ENCODE results near the gene PSMD3. TPM values are rescaled to one million over a fixed set of nuclear protein-coding genes. Genes with fewer than 3 reads are reported as not detected.
A peak's percentile ranks its signal among the peaks of the same experiment; 100 is the strongest.

PSMD3 gene
- total and polyA plus RNA-seq, 9 of the 15 experiments (the other 6 are each of a cell fraction or from before 2014, with no cell fraction given): 2.0 to 251 (median 135) TPM

DNA sequence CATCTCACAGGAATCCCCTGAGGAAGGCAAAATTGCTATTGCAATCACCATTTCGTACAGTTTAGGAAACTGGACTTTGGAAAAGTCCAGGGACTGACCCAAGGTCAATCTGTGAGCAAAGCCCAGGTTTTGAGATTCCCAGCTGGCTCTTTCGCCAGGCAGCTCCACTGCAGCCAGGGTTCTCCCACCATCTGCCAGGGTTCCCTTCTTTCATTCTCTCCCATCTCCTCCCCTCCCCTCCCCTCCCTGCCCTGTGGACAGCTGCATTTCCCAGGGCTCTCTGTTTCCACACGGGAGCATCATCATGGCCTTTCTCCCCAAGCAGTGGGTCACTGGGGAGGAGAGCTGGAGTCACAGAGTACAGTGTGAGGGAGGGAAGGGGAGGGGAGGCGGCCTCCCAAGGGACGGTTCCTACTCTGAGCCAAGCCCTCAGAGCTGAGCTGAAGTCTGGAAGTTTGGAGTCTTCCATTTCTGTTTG is 29.7 kb upstream of the PSMD3 start:
- no TSS peak for BruUV-seq (replicated peaks)
- Histone ChIP-seq H3K36me3 (ENCODE audit: control insufficient read depth, insufficient read depth, low read length) (no peaks in the 10 kb centered on the region), H3K9me1 (ENCODE audit: control insufficient read depth, insufficient read depth, low read length) (no peaks in the 10 kb centered on the region), H2AFZ (ENCODE audit: low read depth, low read length) (no peak overlapping the region), H3K79me2 (ENCODE audit: control insufficient read depth, insufficient read depth, low read length) (no peaks in the 10 kb centered on the region), H3K4me1 (replicated peaks in 1 of 2; ENCODE audit: control insufficient read depth in 2 of 2, insufficient read depth in 2 of 2, low read length in 2 of 2) (peaks cover 13 to 22% of the 10 kb centered on the region in 2 experiments; a peak in 4 of 5 replicates), H3K27ac (ENCODE audit: extremely low read depth, low read depth, low read length) (no peak overlapping the region), H3K9ac (ENCODE audit: insufficient read depth in 1 of 2, low read depth in 2 of 2, low read length in 2 of 2) (peak overlapping the region in 1 of 2 experiments; percentile 43; a peak in 1 of 4 replicates), H3K9me3 (replicated peaks; ENCODE audit: control insufficient read depth, insufficient read depth, low read depth, low read length) (no peaks in the 10 kb centered on the region), H3K4me2 (ENCODE audit: insufficient read depth, low read length) (no peak overlapping the region), H4K20me1 (replicated peaks; ENCODE audit: control insufficient read depth, insufficient read depth, low read length) (no peaks in the 10 kb centered on the region), H3K27me3 (ENCODE audit: control insufficient read depth in 2 of 2, insufficient read depth in 2 of 2, low read length in 2 of 2) (no peaks in the 10 kb centered on the region), H3K4me3 (no peak overlapping the region)
- WGBS (ENCODE audit: insufficient coverage, low coverage, missing lambda C conversion rate): 33% methylated on average over 4 of the region's 5 CpGs
- ChIA-PET CTCF (ENCODE audit: low intra/inter-chr PET ratio) (no interaction called here), POLR2A (interaction anchor here (0.6 kb wide), 1 partner anchor 170 kb away, joined by 3 read pairs; no protein-coding TSS in a partner anchor)
- in situ Hi-C loops (cut with MboI): no loop called here
- no peak for ATAC-seq
- no peak for DNase-seq (ENCODE audit: extremely low read depth in 1 of 4, low spot score in 3 of 4)
- no peak for TF ChIP-seq RBM39 (optimal IDR thresholded peaks at IDR 0.05; ENCODE audit: low read depth, low read length)
- TF ChIP-seq, protein P1, sequence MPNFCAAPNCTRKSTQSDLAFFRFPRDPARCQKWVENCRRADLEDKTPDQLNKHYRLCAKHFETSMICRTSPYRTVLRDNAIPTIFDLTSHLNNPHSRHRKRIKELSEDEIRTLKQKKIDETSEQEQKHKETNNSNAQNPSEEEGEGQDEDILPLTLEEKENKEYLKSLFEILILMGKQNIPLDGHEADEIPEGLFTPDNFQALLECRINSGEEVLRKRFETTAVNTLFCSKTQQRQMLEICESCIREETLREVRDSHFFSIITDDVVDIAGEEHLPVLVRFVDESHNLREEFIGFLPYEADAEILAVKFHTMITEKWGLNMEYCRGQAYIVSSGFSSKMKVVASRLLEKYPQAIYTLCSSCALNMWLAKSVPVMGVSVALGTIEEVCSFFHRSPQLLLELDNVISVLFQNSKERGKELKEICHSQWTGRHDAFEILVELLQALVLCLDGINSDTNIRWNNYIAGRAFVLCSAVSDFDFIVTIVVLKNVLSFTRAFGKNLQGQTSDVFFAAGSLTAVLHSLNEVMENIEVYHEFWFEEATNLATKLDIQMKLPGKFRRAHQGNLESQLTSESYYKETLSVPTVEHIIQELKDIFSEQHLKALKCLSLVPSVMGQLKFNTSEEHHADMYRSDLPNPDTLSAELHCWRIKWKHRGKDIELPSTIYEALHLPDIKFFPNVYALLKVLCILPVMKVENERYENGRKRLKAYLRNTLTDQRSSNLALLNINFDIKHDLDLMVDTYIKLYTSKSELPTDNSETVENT (CRISPR knock-in tag; IDR thresholded peaks at IDR 0.05): no peak
- TF ChIP-seq, protein P2, sequence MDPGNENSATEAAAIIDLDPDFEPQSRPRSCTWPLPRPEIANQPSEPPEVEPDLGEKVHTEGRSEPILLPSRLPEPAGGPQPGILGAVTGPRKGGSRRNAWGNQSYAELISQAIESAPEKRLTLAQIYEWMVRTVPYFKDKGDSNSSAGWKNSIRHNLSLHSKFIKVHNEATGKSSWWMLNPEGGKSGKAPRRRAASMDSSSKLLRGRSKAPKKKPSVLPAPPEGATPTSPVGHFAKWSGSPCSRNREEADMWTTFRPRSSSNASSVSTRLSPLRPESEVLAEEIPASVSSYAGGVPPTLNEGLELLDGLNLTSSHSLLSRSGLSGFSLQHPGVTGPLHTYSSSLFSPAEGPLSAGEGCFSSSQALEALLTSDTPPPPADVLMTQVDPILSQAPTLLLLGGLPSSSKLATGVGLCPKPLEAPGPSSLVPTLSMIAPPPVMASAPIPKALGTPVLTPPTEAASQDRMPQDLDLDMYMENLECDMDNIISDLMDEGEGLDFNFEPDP (CRISPR knock-in tag; IDR thresholded peaks at IDR 0.05): no peak
- no peak for TF ChIP-seq SAFB (IDR thresholded peaks at IDR 0.05; ENCODE audit: borderline replicate concordance, low read depth, low read length)
- no peak for TF ChIP-seq ETS2 (tag; IDR thresholded peaks at IDR 0.05; ENCODE audit: borderline replicate concordance, poor library complexity, severe bottlenecking)
- no peak for TF ChIP-seq ZNF174 (CRISPR knock-in tag; IDR thresholded peaks at IDR 0.05)
- TF ChIP-seq, protein P3, sequence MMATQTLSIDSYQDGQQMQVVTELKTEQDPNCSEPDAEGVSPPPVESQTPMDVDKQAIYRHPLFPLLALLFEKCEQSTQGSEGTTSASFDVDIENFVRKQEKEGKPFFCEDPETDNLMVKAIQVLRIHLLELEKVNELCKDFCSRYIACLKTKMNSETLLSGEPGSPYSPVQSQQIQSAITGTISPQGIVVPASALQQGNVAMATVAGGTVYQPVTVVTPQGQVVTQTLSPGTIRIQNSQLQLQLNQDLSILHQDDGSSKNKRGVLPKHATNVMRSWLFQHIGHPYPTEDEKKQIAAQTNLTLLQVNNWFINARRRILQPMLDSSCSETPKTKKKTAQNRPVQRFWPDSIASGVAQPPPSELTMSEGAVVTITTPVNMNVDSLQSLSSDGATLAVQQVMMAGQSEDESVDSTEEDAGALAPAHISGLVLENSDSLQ (IDR thresholded peaks at IDR 0.05): no peak
- no peak for FAIRE-seq
- intact Hi-C loops (cut with micrococcal nuclease): no loop called here

All from K562 (cell line).